ENCODE data around the gene GGA1. TPM values are rescaled to one million over a fixed set of nuclear protein-coding genes. Genes with fewer than 3 reads are reported as not detected.

GGA1 gene
- total and polyA plus RNA-seq, 10 donors, result 43.4 to 134 (median 83.4) TPM

GRCh38 chr22:37628830-37629229 is 20.2 kb downstream of the GGA1 start:
- TF ChIP-seq POLR2AphosphoS5 (IDR thresholded peaks at IDR 0.05) (peak in 2 of 3 donors; percentile 31 to 59), POLR2A (IDR thresholded peaks at IDR 0.05) (no peak)

GRCh38 chr22:37629928-37630327 is 21.3 kb downstream of the GGA1 start:
- no peaks in the 10 kb centered on the region for H3K9me3 ChIP-seq
- WGBS, 5 donors, result 89 to 95% (median 91%) methylated on average over 4 to 10 of the region's 10 CpGs
- H3K27ac ChIP-seq, result peak overlapping the region in 3 of 8 donors; percentile 82 to 96 (median 95)
- TF ChIP-seq POLR2AphosphoS5 (IDR thresholded peaks at IDR 0.05) (peak in 1 of 3 donors; percentile 43), CTCF (IDR thresholded peaks at IDR 0.05 in 8 of 11, conservative IDR thresholded peaks at IDR 0.05 in 3 of 11) (no peak), POLR2A (IDR thresholded peaks at IDR 0.05) (no peak)
- no peaks in the 10 kb centered on the region for H3K27me3 ChIP-seq (replicated peaks in 1 of 7)
- no peak overlapping the region for H3K4me3 ChIP-seq
- intact Hi-C loops (cut with DNase I; ENCODE audit: low total_unique reads), result no loop called here
- peaks cover 53 to 88% (median 74%) of the 10 kb centered on the region in 6 donors for H3K4me1 ChIP-seq
- peaks cover 0 to 70% (median 31%) of the 10 kb centered on the region in 6 donors for H3K36me3 ChIP-seq
- peak; percentile 77 for DNase-seq

More at GRCh38 chr22:37628830-37629229, 20.2 kb downstream of the GGA1 start:
- WGBS, 5 donors, result 85 to 96% (median 93%) methylated on average over 2 to 8 of the region's 8 CpGs
- H3K4me3 ChIP-seq, result no peak overlapping the region
- intact Hi-C loops (cut with DNase I; ENCODE audit: low total_unique reads), result no loop called here
- no peaks in the 10 kb centered on the region for H3K27me3 ChIP-seq (replicated peaks in 1 of 7)
- H3K27ac ChIP-seq, result peak overlapping the region in 7 of 8 donors; percentile 26 to 96 (median 84)
- no peak for DNase-seq
- peaks cover 0 to 81% (median 31%) of the 10 kb centered on the region in 6 donors for H3K36me3 ChIP-seq
- H3K4me1 ChIP-seq, result peaks cover 44 to 88% (median 73%) of the 10 kb centered on the region in 6 donors
- H3K9me3 ChIP-seq, result no peaks in the 10 kb centered on the region

GRCh38 chr22:37630839-37631435 is 22.3 kb downstream of the GGA1 start:
- 94 to 97% (median 96%) methylated on average over 8 to 9 of the region's 9 CpGs for WGBS, 5 donors
- Histone ChIP-seq H3K27ac (peak overlapping the region in 6 of 8 donors; percentile 87 to 96 (median 90)), H3K27me3 (replicated peaks in 1 of 7) (no peaks in the 10 kb centered on the region), H3K36me3 (peaks cover 0 to 60% (median 29%) of the 10 kb centered on the region in 6 donors), H3K4me3 (no peak overlapping the region), H3K4me1 (peaks cover 59 to 88% (median 76%) of the 10 kb centered on the region in 6 donors), H3K9me3 (no peaks in the 10 kb centered on the region)
- intact Hi-C loops (cut with DNase I; ENCODE audit: low total_unique reads), result no loop called here
- TF ChIP-seq POLR2A (IDR thresholded peaks at IDR 0.05) (no peak), POLR2AphosphoS5 (IDR thresholded peaks at IDR 0.05) (peak in 1 of 3 donors; percentile 37)
- DNase-seq, result peak; percentile 73

- peak overlapping the region in 6 of 8 donors; percentile 87 to 96 (median 90) for H3K27ac ChIP-seq
- peaks cover 59 to 88% (median 76%) of the 10 kb centered on the region in 6 donors for H3K4me1 ChIP-seq
These were observed 23.0 kb downstream of the GGA1 start for GRCh38 chr22:37631448-37632173.

More at GRCh38 chr22:37631448-37632173, 23.0 kb downstream of the GGA1 start:
- no peaks in the 10 kb centered on the region for H3K27me3 ChIP-seq (replicated peaks in 1 of 7)
- DNase-seq, result peak; percentile 84
- no peak for TF ChIP-seq POLR2A (IDR thresholded peaks at IDR 0.05)
- TF ChIP-seq CTCF (IDR thresholded peaks at IDR 0.05 in 8 of 11, conservative IDR thresholded peaks at IDR 0.05 in 3 of 11), result no peak
- peak; percentile 57 to 79 (median 77) for TF ChIP-seq POLR2AphosphoS5 (IDR thresholded peaks at IDR 0.05)
- intact Hi-C loops (cut with DNase I; ENCODE audit: low total_unique reads), result no loop called here
- no peaks in the 10 kb centered on the region for H3K9me3 ChIP-seq
- WGBS, 5 donors, result 67 to 89% (median 84%) methylated on average over 4 to 19 of the region's 19 CpGs
- H3K4me3 ChIP-seq, result peak overlapping the region in 1 of 8 donors; percentile 50
- peaks cover 0 to 53% (median 28%) of the 10 kb centered on the region in 6 donors for H3K36me3 ChIP-seq

Data from spleen (tissue), 11 donors.